Liver (tissue), 9 donors: ENCODE data around the gene PDE4D. TPM values are rescaled to one million over a fixed set of nuclear protein-coding genes. Genes with fewer than 3 reads are reported as not detected.

Source experiments
- DNase-seq: peaks from one replicate; pipeline ENCODE4 v3.0.0-alpha.2; 2017; ENCODE audit warnings: low spot score
- H3K27ac ChIP-seq, 2 donors: one replicate each; pipeline ENCODE4 v1.7.0; 2013; ENCODE audit warnings: inconsistent platforms in 2 of 2, low read length in 2 of 2, control low read depth in 1 of 2, low read depth in 1 of 2, mild to moderate bottlenecking in 1 of 2
- H3K27me3 ChIP-seq, 4 donors: one replicate each; pipeline versions ENCODE4 v1.6.1 to v1.7.0; 2013; ENCODE audit warnings: low read length in 3 of 4, inconsistent platforms in 1 of 4, mild to moderate bottlenecking in 1 of 4, moderate library complexity in 1 of 4; ENCODE audit not compliant: control insufficient read depth in 4 of 4, insufficient read depth in 4 of 4
- H3K36me3 ChIP-seq, 4 donors: one replicate each; pipeline versions ENCODE4 v1.6.1 to v1.7.0; 2013; ENCODE audit warnings: low read length in 3 of 4, mild to moderate bottlenecking in 3 of 4, low read depth in 1 of 4, moderate library complexity in 1 of 4; ENCODE audit not compliant: control insufficient read depth in 4 of 4, insufficient read depth in 3 of 4
- H3K4me1 ChIP-seq, 4 donors: one replicate each; pipeline versions ENCODE4 v1.6.1 to v1.7.0; 2013; ENCODE audit warnings: low read length in 3 of 4, mild to moderate bottlenecking in 3 of 4, moderate library complexity in 1 of 4; ENCODE audit not compliant: control insufficient read depth in 4 of 4, insufficient read depth in 4 of 4
- H3K4me3 ChIP-seq, 3 donors: one replicate each; pipeline versions ENCODE4 v1.6.1 to v1.7.0; 2013; ENCODE audit warnings: low read length in 3 of 3, control low read depth in 1 of 3, low read depth in 1 of 3, mild to moderate bottlenecking in 1 of 3
- H3K9ac ChIP-seq, 2 donors: one replicate each; pipeline ENCODE4 v1.7.0; 2013; ENCODE audit warnings: low read length in 2 of 2, mild to moderate bottlenecking in 2 of 2, moderate library complexity in 2 of 2, control low read depth in 1 of 2, low read depth in 1 of 2
- H3K9me3 ChIP-seq, 4 donors: one replicate each; pipeline versions ENCODE4 v1.6.1 to v1.7.0; 2013; ENCODE audit warnings: low read length in 3 of 4; ENCODE audit not compliant: control insufficient read depth in 4 of 4
- ATF3 ChIP-seq: IDR thresholded peaks from 2 replicates; pipeline ENCODE4 v1.6.1; 2016; ENCODE audit warnings: antibody characterized with exemption
- CTCF ChIP-seq: fragments of 150-350 bp; IDR thresholded peaks from 2 replicates; pipeline ENCODE4 v1.5.1; 2017; ENCODE audit warnings: improper control_type of control experiment, low read depth, low read length; ENCODE audit not compliant: missing input control
- EGR1 ChIP-seq, 2 donors: IDR thresholded peaks; 2 replicates each; pipeline ENCODE4 v1.6.1; 2016 to 2018; ENCODE audit warnings: antibody characterized with exemption in 2 of 2, low read depth in 2 of 2
- FOXA1 ChIP-seq: IDR thresholded peaks from 2 replicates; pipeline ENCODE4 v1.6.1; 2016; ENCODE audit warnings: antibody characterized with exemption
- FOXA2 ChIP-seq: IDR thresholded peaks from 2 replicates; pipeline ENCODE4 v1.6.1; 2016; ENCODE audit warnings: antibody characterized with exemption
- GABPA ChIP-seq, 2 donors: IDR thresholded peaks in 1 of 2; conservative IDR thresholded peaks in 1 of 2; 2 replicates each; pipeline ENCODE4 v1.6.1; 2016; ENCODE audit warnings: antibody characterized with exemption in 2 of 2, mild to moderate bottlenecking in 1 of 2, moderate library complexity in 1 of 2
- HNF4A ChIP-seq, 2 donors: conservative IDR thresholded peaks; 2 replicates each; pipeline ENCODE4 v1.6.1; 2016; ENCODE audit warnings: antibody characterized with exemption in 2 of 2, mild to moderate bottlenecking in 2 of 2
- HNF4G ChIP-seq: IDR thresholded peaks from 2 replicates; pipeline ENCODE4 v1.6.1; 2016; ENCODE audit warnings: antibody characterized with exemption
- JUND ChIP-seq, 2 donors: IDR thresholded peaks; 2 replicates each; pipeline ENCODE4 v1.6.1; 2016; ENCODE audit warnings: antibody characterized with exemption in 2 of 2
- MAX ChIP-seq: IDR thresholded peaks from 2 replicates; pipeline ENCODE4 v1.6.1; 2016; ENCODE audit warnings: antibody characterized with exemption
- NR2F2 ChIP-seq: IDR thresholded peaks from 2 replicates; pipeline ENCODE4 v1.6.1; 2016; ENCODE audit warnings: antibody characterized with exemption
- RAD21 ChIP-seq, 2 donors: IDR thresholded peaks; 2 replicates each; pipeline ENCODE4 v1.6.1; 2016; ENCODE audit warnings: antibody characterized with exemption in 2 of 2, mild to moderate bottlenecking in 2 of 2
- REST ChIP-seq: IDR thresholded peaks from 2 replicates; pipeline ENCODE4 v1.6.1; 2016; ENCODE audit warnings: antibody characterized with exemption, mild to moderate bottlenecking
- RXRA ChIP-seq, 2 donors: IDR thresholded peaks; 2 replicates each; pipeline ENCODE4 v1.6.1; 2017 to 2018; ENCODE audit warnings: antibody characterized with exemption in 2 of 2, mild to moderate bottlenecking in 1 of 2
- SP1 ChIP-seq: IDR thresholded peaks from 2 replicates; pipeline ENCODE4 v1.6.1; 2018; ENCODE audit warnings: antibody characterized with exemption, mild to moderate bottlenecking
- TAF1 ChIP-seq: conservative IDR thresholded peaks from 2 replicates; pipeline ENCODE4 v1.6.1; 2016; ENCODE audit warnings: antibody characterized with exemption, mild to moderate bottlenecking
- YY1 ChIP-seq: IDR thresholded peaks from 2 replicates; pipeline ENCODE4 v1.6.1; 2016; ENCODE audit warnings: antibody characterized with exemption, mild to moderate bottlenecking
- ZBTB33 ChIP-seq: IDR thresholded peaks from 2 replicates; pipeline ENCODE4 v1.6.1; 2016; ENCODE audit warnings: antibody characterized with exemption
- whole genome bisulfite sequencing: extraction: QIAGEN DNeasy Blood & Tissue Kit; methylation state at CpG from one replicate; pipeline ENCODE4 v1.1.7; 2013; 5-methylcytosine and 5-hydroxymethylcytosine counted together
- polyA plus RNA-seq, 2 donors: library from polyadenylated mRNA; stranded (reverse) in 1 of 2; unstranded in 1 of 2; fragments of 200-250 nt in 1 of 2; fragments of >200 nt in 1 of 2; fragmentation: Nextera tagmentation in 1 of 2; extraction: Ambion mirVana in 1 of 2; gene quantifications; one replicate each; pipeline versions ENCODE4 v1.2.1 to v1.2.3, GENCODE V29; 2013 to 2015
- total RNA-seq, 2 donors: library from RNA; depleted of rRNA; stranded (reverse); fragments of >200 nt; gene quantifications; one replicate each; pipeline ENCODE4 v1.2.3, GENCODE V29; 2014
- donor health status: healthy.
- donor health status: healthy.
- donor health status: healthy.
- donor health status: healthy.
- donor health status: healthy.

The PDE4D gene
- total and polyA plus RNA-seq, 4 donors = 0.67 to 11.9 (median 6.5) TPM

- WGBS = 81% methylated on average over 3 of the region's 3 CpGs
- no peak overlapping the region for H3K9ac ChIP-seq
- peaks cover 0 to 8% (median 1%) of the 10 kb centered on the region in 4 donors for H3K4me1 ChIP-seq
- no peaks in the 10 kb centered on the region for H3K9me3 ChIP-seq
- H3K27ac ChIP-seq = no peak overlapping the region
- no peak overlapping the region for H3K4me3 ChIP-seq
- H3K27me3 ChIP-seq = no peaks in the 10 kb centered on the region
- DNase-seq = no peak
- TF ChIP-seq RXRA (IDR thresholded peaks at IDR 0.05) = no peak
- TF ChIP-seq FOXA1 = no peak
- no peak for TF ChIP-seq FOXA2
- no peak for TF ChIP-seq TAF1
- TF ChIP-seq ATF3 = no peak
- no peak for TF ChIP-seq SP1
- TF ChIP-seq GABPA (IDR thresholded peaks at IDR 0.05 in 1 of 2, conservative IDR thresholded peaks at IDR 0.05 in 1 of 2) = no peak
- TF ChIP-seq HNF4G = no peak
- no peak for TF ChIP-seq EGR1 (IDR thresholded peaks at IDR 0.05; ENCODE audit: low read depth in 2 of 2)
- no peak for TF ChIP-seq MAX
- no peak for TF ChIP-seq CTCF
- no peak for TF ChIP-seq RAD21 (IDR thresholded peaks at IDR 0.05)
- no peak for TF ChIP-seq HNF4A (conservative IDR thresholded peaks at IDR 0.05)
- no peak for TF ChIP-seq REST
- no peak for TF ChIP-seq YY1
- TF ChIP-seq JUND (IDR thresholded peaks at IDR 0.05) = no peak
- no peak for TF ChIP-seq NR2F2
- TF ChIP-seq ZBTB33 = no peak
- no peaks in the 10 kb centered on the region for H3K36me3 ChIP-seq
These were observed 594.5 kb downstream of the PDE4D start for GRCh38 chr5:59299006-59299405.
